Putamen (tissue), 1 donor: ENCODE measurements around the gene MAPKAPK5.
"Not testable (repeated sequence)": the region's sequence is repeated elsewhere in the genome, so short reads cannot be mapped to it uniquely, and the experiment has no call there.

ENCODE experiments used
- DNase-seq: peaks from one replicate; pipeline ENCODE4 v3.0.0-alpha.2; 2016; ENCODE audit warnings: low spot score

MAPKAPK5 gene

GRCh38 chr12:111827907-111828306 is 14.1 kb upstream of the MAPKAPK5 start:
- DNase-seq, result no peak

GRCh38 chr12:111828338-111828979 is 13.6 kb upstream of the MAPKAPK5 start:
- DNase-seq, result no peak

- DNase-seq, result not testable (repeated sequence)
Observed at GRCh38 chr12:111829635-111830034, 12.4 kb upstream of the MAPKAPK5 start.

GRCh38 chr12:111834740-111835386 is 7.2 kb upstream of the MAPKAPK5 start:
- not testable (repeated sequence) for DNase-seq

GRCh38 chr12:111835531-111836181 is 6.4 kb upstream of the MAPKAPK5 start:
- DNase-seq, result not testable (repeated sequence)

GRCh38 chr12:111838353-111838752 is 3.7 kb upstream of the MAPKAPK5 start:
- no peak for DNase-seq

GRCh38 chr12:111840807-111841206 is 1.2 kb upstream of the MAPKAPK5 start:
- DNase-seq, result no peak

- DNase-seq, result peak; percentile 7
Observed at GRCh38 chr12:111841236-111841749, 735 bp upstream of the MAPKAPK5 start.

- DNase-seq, result no peak
Observed at GRCh38 chr12:111842556-111843396, 748 bp downstream of the MAPKAPK5 start.

GRCh38 chr12:111846016-111846415 is 4.0 kb downstream of the MAPKAPK5 start:
- DNase-seq, result no peak

GRCh38 chr12:111850526-111850925 is 8.5 kb downstream of the MAPKAPK5 start:
- no peak for DNase-seq

GRCh38 chr12:111858186-111858585 is 16.2 kb downstream of the MAPKAPK5 start:
- no peak for DNase-seq

- DNase-seq, result no peak
Observed at GRCh38 chr12:111858778-111859177, 16.8 kb downstream of the MAPKAPK5 start.

- no peak for DNase-seq
Observed at GRCh38 chr12:111864913-111865312, 22.9 kb downstream of the MAPKAPK5 start.

- no peak for DNase-seq
Observed at GRCh38 chr12:111867531-111867930, 25.5 kb downstream of the MAPKAPK5 start.

GRCh38 chr12:111868676-111869588 is 26.9 kb downstream of the MAPKAPK5 start:
- DNase-seq, result no peak

GRCh38 chr12:111869671-111870070 is 27.6 kb downstream of the MAPKAPK5 start:
- DNase-seq, result no peak

- DNase-seq, result peak; percentile 56
Observed at GRCh38 chr12:111870216-111870615, 28.2 kb downstream of the MAPKAPK5 start.

- no peak for DNase-seq
Observed at GRCh38 chr12:111870706-111871105, 28.7 kb downstream of the MAPKAPK5 start.

- no peak for DNase-seq
Observed at GRCh38 chr12:111873113-111873512, 31.1 kb downstream of the MAPKAPK5 start.

- DNase-seq, result no peak
Observed at GRCh38 chr12:111881716-111882115, 39.7 kb downstream of the MAPKAPK5 start.
